Endothelial cell of umbilical vein (primary cell): ENCODE measurements around the gene CTAGE9. TPM values are rescaled to one million over a fixed set of nuclear protein-coding genes. Genes with fewer than 3 reads are reported as not detected.

Experiments
- BruUV-seq: library from RNA; stranded (reverse); fragments of 400-500 nt; replicated peaks from 2 replicates; lab custom pipeline; 2021; lab: Mats Ljungman, UMichigan
- CTCF ChIA-PET: fragments of 300-600, 350-600 bp; sonication (Branson Sonifier 250); formaldehyde crosslinking; loops from one replicate; lab custom pipeline; 2021; ENCODE audit warnings: antibody characterized with exemption, inconsistent platforms; lab: Charles Lee
- POLR2A ChIA-PET: fragments of 300-600, 350-600 bp; sonication (Branson Sonifier 250); formaldehyde crosslinking; loops from one replicate; lab custom pipeline; 2021; ENCODE audit warnings: antibody characterized with exemption, inconsistent platforms; lab: Charles Lee
- DNase-seq: peaks from one replicate; pipeline ENCODE4 v3.0.0-alpha.2; 2011; ENCODE audit warnings: low read depth, low spot score
- FAIRE-seq: peaks from 2 replicates; lab custom pipeline; 2011; peaks lifted over from hg19 to GRCh38; lab: Jason Lieb, UNC
- H2AFZ ChIP-seq: 2 replicates; pipeline ENCODE4 v1.6.0; 2012; ENCODE audit warnings: low read depth, low read length, control low read depth, inconsistent platforms
- H3K27ac ChIP-seq: 2 replicates; pipeline ENCODE4 v1.5.1; 2011; ENCODE audit warnings: low read depth, mild to moderate bottlenecking, control low read depth, low read length, moderate library complexity; ENCODE audit not compliant: insufficient read depth
- H3K27me3 ChIP-seq, 2 experiments: 2 replicates each; pipeline versions ENCODE4 v1.6.0 to v1.6.1; 2011; ENCODE audit warnings: low read length in 2 of 2, mixed read lengths in 1 of 2; ENCODE audit not compliant: control insufficient read depth in 2 of 2, insufficient read depth in 2 of 2
- H3K36me3 ChIP-seq, 2 experiments: 2 replicates in 1 of 2; 3 replicates in 1 of 2; pipeline ENCODE4 v1.5.1; 2011; ENCODE audit warnings: low read length in 2 of 2, mild to moderate bottlenecking in 1 of 2, moderate library complexity in 1 of 2; ENCODE audit not compliant: control insufficient read depth in 2 of 2, insufficient read depth in 2 of 2; ENCODE audit errors: extremely low read depth in 1 of 2
- H3K4me1 ChIP-seq: 3 replicates; pipeline ENCODE4 v1.5.1; 2011; ENCODE audit warnings: mild to moderate bottlenecking, low read length; ENCODE audit not compliant: control insufficient read depth, insufficient read depth; ENCODE audit errors: extremely low read depth
- H3K4me2 ChIP-seq: 2 replicates; pipeline ENCODE4 v1.6.1; 2011; ENCODE audit warnings: low read length, control low read depth, mixed read lengths; ENCODE audit not compliant: insufficient read depth
- H3K4me3 ChIP-seq, 3 experiments: fragments of 200-600 bp in 1 of 3; sonication (generic), shearing (Covaris generic) in 1 of 3; replicated peaks in 1 of 3; 2 replicates each; pipeline ENCODE4 v1.5.1; 2011 to 2016; ENCODE audit warnings: control low read depth in 3 of 3, low read length in 3 of 3, mild to moderate bottlenecking in 2 of 3, inconsistent platforms in 1 of 3, low read depth in 1 of 3, moderate library complexity in 1 of 3; ENCODE audit not compliant: insufficient read depth in 1 of 3
- H3K79me2 ChIP-seq: 2 replicates; pipeline ENCODE4 v1.6.0; 2012; ENCODE audit warnings: low read length, inconsistent platforms; ENCODE audit not compliant: control insufficient read depth, insufficient read depth
- H3K9ac ChIP-seq: replicated peaks from 2 replicates; pipeline ENCODE3; 2011; ENCODE audit warnings: low read length, control low read depth; ENCODE audit not compliant: insufficient read depth; ENCODE audit errors: extremely low read depth
- H3K9me1 ChIP-seq: replicated peaks from 3 replicates; pipeline ENCODE4 v1.6.0; 2011; ENCODE audit warnings: mild to moderate bottlenecking, low read length; ENCODE audit not compliant: control insufficient read depth, insufficient read depth; ENCODE audit errors: extremely low read depth
- H3K9me3 ChIP-seq: replicated peaks from 2 replicates; pipeline ENCODE4 v1.5.1; 2012; ENCODE audit warnings: low read length, inconsistent platforms; ENCODE audit not compliant: control insufficient read depth, insufficient read depth
- H4K20me1 ChIP-seq: replicated peaks from 2 replicates; pipeline ENCODE3; 2011; ENCODE audit warnings: mild to moderate bottlenecking, low read length; ENCODE audit not compliant: control insufficient read depth, insufficient read depth; ENCODE audit errors: extremely low read depth
- CTCF ChIP-seq, 2 donors: IDR thresholded peaks; 1 replicate in 1 of 2; 2 replicates in 1 of 2; pipeline ENCODE4 v1.5.1; 2011; ENCODE audit warnings: low read length in 2 of 2, mild to moderate bottlenecking in 2 of 2, moderate library complexity in 2 of 2, control low read depth in 1 of 2, inconsistent platforms in 1 of 2, low read depth in 1 of 2; ENCODE audit not compliant: insufficient read depth in 1 of 2; ENCODE audit errors: extremely low read depth in 1 of 2
- EZH2 ChIP-seq: IDR thresholded peaks from 2 replicates; pipeline ENCODE4 v1.6.1; 2012; ENCODE audit warnings: borderline replicate concordance, low read depth, mild to moderate bottlenecking, moderate library complexity, low read length, inconsistent platforms; ENCODE audit not compliant: severe bottlenecking
- FOS ChIP-seq: IDR thresholded peaks from 2 replicates; pipeline ENCODE4 v1.6.1; 2011; ENCODE audit warnings: mild to moderate bottlenecking, low read length, moderate library complexity, borderline replicate concordance; ENCODE audit not compliant: insufficient read depth
- GATA2 ChIP-seq: IDR thresholded peaks from 2 replicates; pipeline ENCODE4 v1.7.0; 2011; ENCODE audit warnings: low read depth, mild to moderate bottlenecking, moderate library complexity, mixed read lengths, low read length; ENCODE audit not compliant: insufficient read length, insufficient read depth
- JUN ChIP-seq: IDR thresholded peaks from 2 replicates; pipeline ENCODE4 v1.6.1; 2011; ENCODE audit warnings: borderline replicate concordance, low read depth; ENCODE audit not compliant: insufficient read length, insufficient read depth
- MAX ChIP-seq: IDR thresholded peaks from 2 replicates; pipeline ENCODE4 v1.6.1; 2011; ENCODE audit not compliant: insufficient read depth, insufficient read length
- MYC ChIP-seq: IDR thresholded peaks from one replicate; pipeline ENCODE4 v1.6.1; 2011; ENCODE audit warnings: mild to moderate bottlenecking, low read depth, low read length
- POLR2A ChIP-seq: IDR thresholded peaks from 2 replicates; pipeline ENCODE4 v1.6.1; 2012; ENCODE audit warnings: low read depth, mild to moderate bottlenecking, control low read depth, low read length
- POLR2AphosphoS5 ChIP-seq: IDR thresholded peaks from 2 replicates; pipeline ENCODE4 v1.6.1; 2012; ENCODE audit warnings: low read depth, mild to moderate bottlenecking, control low read depth, low read length, moderate library complexity; ENCODE audit not compliant: insufficient read depth
- dilution Hi-C: fragments of 300-500 bp; cut with MboI; formaldehyde crosslinking; loops from one replicate; pipeline ENCODE4 v1.15.0; 2019; ENCODE audit warnings: low sequenced_read_pairs; ENCODE audit not compliant: extremely low pct_ligation_motif_present
- intact Hi-C: fragments of 100-400 bp; cut with micrococcal nuclease; formaldehyde crosslinking; loops from one replicate; pipeline ENCODE4 v1.10.0; 2022
- polyA plus RNA-seq, 4 experiments: library from polyadenylated mRNA; depleted of rRNA in 3 of 4; stranded (reverse) in 3 of 4; unstranded in 1 of 4; fragments of >200 nt; gene quantifications; 2 replicates each; pipeline versions ENCODE4 v1.2.1 to v1.2.3, GENCODE V29; 2011 to 2012; ENCODE audit warnings: missing spikeins in 1 of 4
- total RNA-seq: library from RNA; stranded (reverse); gene quantifications from 2 replicates; pipeline ENCODE4 v1.2.3, GENCODE V29; 2021

The CTAGE9 gene
- total and polyA plus RNA-seq, 2 donors (not counting 3 experiments of a cell fraction or from before 2014, with no cell fraction given), result not detected

GRCh38 chr6:131680868-131681267 is 29.9 kb downstream of the CTAGE9 start:
- POLR2A ChIA-PET, result no interaction called here
- Histone ChIP-seq H3K79me2 (no peaks in the 10 kb centered on the region), H3K27ac (no peak overlapping the region), H3K4me3 (no peak overlapping the region), H3K36me3 (no peaks in the 10 kb centered on the region), H3K4me2 (no peak overlapping the region), H3K9me1 (no peaks in the 10 kb centered on the region), H2AFZ (no peak overlapping the region), H3K4me1 (no peaks in the 10 kb centered on the region), H3K27me3 (peaks cover 0 to 2% of the 10 kb centered on the region in 2 experiments), H3K9me3 (no peaks in the 10 kb centered on the region), H4K20me1 (no peaks in the 10 kb centered on the region), H3K9ac (no peak overlapping the region)
- no peak for FAIRE-seq
- CTCF ChIA-PET, result no interaction called here
- TF ChIP-seq POLR2A (no peak), MYC (no peak), JUN (no peak), FOS (no peak), POLR2AphosphoS5 (no peak), EZH2 (no peak), MAX (no peak), CTCF (IDR thresholded peaks at IDR 0.05; ENCODE audit: extremely low read depth in 1 of 2, insufficient read depth in 1 of 2, low read depth in 1 of 2, low read length in 2 of 2) (no peak), GATA2 (no peak)
- intact Hi-C loops (no loop called here), dilution Hi-C loops (no loop called here)
- DNase-seq, result no peak
- BruUV-seq, result no TSS peak
